Measurements from ENCODE around the gene RGS10. TPM values are rescaled to one million over a fixed set of nuclear protein-coding genes. Genes with fewer than 3 reads are reported as not detected.

RGS10 gene, protein sequence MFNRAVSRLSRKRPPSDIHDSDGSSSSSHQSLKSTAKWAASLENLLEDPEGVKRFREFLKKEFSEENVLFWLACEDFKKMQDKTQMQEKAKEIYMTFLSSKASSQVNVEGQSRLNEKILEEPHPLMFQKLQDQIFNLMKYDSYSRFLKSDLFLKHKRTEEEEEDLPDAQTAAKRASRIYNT
- total RNA-seq, result 47.3 and 63.9 TPM in 2 replicates

DNA sequence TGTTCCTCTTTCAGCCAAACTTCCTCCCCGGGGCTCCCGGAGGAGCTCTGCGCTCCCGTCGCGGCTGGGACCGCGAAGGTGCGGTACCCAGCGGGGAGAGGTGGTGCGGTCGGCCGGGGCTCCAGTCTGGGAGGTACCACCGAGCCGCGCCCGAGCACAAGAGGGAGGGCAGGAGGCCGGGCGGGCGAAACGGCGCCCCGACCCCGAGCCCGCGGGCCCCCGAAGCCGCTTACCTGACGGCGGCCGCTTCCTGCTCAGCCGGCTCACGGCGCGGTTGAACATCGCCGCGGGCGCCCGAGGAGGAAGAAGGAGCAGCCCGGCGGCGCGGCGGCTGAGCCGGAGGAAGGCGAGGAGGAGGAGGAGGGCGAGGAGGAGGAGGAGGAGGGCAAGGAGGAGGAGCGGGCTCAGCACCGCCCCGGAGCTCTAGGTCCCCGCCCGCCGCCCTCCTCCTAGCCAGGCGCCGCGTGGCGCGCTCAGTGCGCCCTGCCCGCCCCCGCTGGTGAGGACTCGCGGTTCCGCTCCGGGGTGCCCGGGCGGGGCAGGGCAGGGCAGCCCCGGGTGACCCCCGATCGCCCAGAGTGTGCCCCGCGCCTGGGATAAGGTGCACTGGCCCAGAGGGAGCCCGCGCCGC is at the start of gene RGS10:
RGS10 (minus strand) TSS at position 363 of the 631 bp plus-strand sequence; CDS start at position 282, 81 bp downstream.

Other genes with a start within 250 kb of the RGS10 start
- 18.3 and 20.2 TPM in 2 replicates for gene TIAL1, start 54.2 kb upstream of the RGS10 start, total RNA-seq
- 5.0 and 9.9 TPM in 2 replicates for gene BAG3, start 108.7 kb upstream of the RGS10 start, total RNA-seq
- gene INPP5F, start 183.3 kb upstream of the RGS10 start, total RNA-seq, result 13.7 and 14.5 TPM in 2 replicates